Ramos (cell line): Measurements from ENCODE around the gene KIRREL3.

ENCODE experiments used
- in situ Hi-C: fragments of 300-500 bp; cut with MboI; formaldehyde crosslinking; loops from one replicate; pipeline ENCODE4 v1.14.3; 2022; ENCODE audit warnings: low sequenced_read_pairs; ENCODE audit not compliant: unreplicated experiment

Gene KIRREL3

DNA sequence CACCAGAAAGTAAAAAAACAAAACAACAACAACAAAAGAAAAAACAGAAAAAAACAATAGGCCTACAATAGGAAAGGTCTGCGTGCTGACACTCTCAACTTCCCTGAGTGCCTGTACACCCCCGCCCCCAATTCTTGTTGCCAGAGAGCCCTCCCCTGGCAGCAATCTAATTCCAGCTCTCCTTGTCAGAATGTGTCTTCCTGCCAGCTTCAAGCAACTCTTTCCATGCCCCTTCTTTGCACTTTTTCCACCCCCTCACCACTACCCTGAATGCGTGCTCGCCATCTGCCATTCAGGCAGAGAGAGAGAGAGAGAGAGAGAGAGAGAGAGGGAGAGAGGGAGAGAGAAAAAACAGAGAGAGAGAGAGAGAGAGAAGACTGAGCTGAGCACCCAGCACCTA is 245.0 kb downstream of the KIRREL3 start:
- in situ Hi-C loops, result no loop called here

DNA sequence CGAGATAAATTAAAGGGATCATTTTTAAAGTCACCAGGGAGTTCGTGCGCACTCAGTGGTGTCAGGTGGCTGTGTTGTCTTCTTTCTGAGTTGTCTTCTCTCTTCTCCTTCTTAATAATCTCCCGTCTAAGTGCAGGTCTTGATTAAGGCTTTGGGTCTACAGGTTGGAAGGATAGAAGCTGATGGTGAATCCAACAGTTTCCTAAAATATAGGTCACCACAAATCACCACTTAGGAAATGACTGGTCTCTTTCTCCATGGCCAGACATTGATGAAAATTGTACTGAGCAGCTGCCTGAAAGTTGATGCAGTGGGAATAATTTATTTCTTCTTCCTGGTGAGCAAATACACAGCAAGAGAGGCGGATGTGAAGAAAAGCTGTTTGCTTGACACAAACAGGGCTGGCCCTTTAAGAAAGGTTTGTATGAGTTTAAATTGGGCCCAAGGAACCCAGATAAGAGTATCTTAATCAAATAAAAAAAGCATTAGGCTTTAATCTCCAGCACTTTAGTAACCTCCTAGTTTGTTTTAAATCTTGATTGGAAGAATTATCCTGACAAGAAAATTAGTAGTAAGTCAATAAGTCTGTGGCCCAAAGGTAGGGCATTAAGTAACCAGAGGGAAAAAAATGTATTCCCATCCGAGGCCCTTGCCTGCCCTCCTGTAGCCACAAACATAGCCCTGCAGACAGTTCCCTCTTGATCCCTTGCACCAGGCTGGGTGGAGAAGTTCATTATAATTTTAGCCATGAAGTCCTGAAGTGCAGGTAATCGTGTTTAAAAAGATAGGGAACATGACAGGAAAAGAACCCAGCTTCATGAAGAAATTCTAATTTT is 245.8 kb downstream of the KIRREL3 start:
- in situ Hi-C loops, result no loop called here

DNA sequence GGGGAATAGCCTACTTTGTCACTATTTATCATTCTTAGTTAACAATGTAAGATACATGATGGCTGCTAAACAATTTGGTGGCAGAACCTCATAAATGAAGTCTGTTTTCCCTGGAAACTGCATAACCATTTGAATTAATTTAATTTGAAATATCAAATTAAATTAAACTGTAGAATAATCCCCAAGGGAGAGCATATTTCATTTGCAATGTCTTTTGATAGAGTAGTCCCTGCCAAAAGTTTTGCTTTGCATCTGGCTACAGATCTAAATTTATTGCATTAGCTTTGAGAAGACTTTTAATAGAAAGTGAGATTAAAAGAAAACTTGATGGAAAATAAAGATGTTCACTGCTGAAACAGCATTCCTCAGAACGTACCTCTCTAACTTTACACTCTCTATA is 246.6 kb downstream of the KIRREL3 start:
- in situ Hi-C loops, result no loop called here

DNA sequence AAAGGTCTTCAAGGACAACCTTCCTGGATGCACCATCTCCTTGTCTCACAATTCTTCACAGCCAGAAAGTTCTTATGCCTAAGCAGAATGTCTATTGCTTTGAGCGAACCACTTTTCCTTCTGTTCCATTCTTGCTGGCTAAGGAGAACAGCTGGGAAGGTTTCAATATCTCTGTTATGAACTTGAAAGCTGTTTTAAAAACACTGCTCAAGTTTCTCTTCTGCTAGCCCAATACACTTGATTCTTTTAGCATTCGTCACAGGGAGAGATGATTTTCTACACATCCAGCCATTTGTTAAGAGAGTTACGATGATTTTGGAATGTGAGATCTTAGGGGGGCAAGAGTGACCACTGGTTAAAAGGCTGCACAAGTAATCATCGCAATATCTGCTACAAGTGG is 249.3 kb downstream of the KIRREL3 start:
- in situ Hi-C loops, result no loop called here

DNA sequence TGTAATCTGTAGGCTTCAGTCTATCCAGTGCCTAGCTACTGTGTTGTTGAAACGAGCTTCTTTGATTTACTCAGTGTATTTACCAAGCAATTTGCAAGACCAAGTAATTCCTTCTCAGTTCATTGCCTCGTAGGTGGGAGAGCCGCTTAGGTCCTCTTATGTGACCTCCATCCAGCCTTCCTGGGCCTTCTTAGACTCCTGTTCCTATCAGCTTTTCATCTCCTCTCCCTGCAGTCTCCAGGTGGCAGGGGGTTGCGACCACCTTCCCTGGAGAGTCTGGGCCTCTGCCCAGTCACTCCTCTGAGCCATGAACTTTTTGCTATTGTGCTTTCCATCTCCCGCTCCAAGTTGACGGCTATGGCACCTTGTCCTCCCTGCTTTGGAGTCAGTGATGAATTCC is 251.8 kb downstream of the KIRREL3 start:
- in situ Hi-C loops, result no loop called here

DNA sequence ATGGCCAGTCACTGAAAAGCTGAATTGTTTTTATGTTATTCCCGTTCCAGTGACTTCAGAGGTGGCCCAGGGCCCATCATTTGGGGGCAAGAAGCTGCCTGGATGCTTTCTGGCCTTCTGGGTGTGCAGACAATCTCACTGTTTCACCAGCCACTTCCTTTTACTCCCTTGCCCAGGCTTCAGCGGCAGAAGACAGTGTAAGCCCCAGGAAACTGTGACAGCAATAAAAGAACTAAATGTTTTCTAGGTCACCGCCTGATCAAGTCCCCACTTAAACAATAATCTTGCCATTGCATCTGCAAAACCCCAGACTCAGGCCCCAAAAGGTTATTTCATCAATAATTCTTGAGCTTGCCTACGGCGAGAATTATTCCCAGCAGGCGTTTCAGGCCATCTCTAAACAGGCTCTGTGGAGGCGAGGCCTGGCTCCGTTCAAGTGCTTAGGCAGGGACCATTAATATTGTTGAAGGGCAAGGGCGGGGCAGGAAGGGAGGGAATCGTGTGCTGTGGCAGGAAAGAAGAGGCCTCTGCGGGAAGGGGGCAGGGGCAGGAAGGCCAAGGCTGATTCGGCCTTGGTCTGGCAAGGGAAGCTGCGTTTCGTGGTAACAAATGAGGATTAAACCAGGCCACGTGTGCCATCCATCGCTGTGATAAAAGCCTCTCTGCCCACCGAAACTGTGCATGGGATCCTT is 252.3 kb downstream of the KIRREL3 start:
- in situ Hi-C loops, result no loop called here

DNA sequence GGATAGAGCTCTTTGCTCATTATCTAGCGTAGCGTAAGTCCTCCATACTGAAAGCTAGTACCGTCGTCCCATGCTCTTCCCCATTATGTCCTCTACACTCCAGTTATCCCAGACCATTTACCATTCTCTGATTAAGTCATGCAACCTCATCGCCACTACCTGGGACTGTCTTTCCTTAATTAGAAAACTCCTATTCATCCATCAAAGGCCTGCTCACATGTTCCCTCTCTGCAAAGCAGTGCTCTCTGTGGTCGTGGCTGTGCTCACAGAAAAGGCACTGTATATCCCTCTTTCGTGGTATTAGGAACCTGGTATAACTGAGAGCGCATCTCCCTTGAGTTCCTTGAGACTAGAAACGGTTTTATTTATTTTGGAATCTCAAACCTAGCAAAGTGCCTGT is 253.3 kb downstream of the KIRREL3 start:
- in situ Hi-C loops, result no loop called here

DNA sequence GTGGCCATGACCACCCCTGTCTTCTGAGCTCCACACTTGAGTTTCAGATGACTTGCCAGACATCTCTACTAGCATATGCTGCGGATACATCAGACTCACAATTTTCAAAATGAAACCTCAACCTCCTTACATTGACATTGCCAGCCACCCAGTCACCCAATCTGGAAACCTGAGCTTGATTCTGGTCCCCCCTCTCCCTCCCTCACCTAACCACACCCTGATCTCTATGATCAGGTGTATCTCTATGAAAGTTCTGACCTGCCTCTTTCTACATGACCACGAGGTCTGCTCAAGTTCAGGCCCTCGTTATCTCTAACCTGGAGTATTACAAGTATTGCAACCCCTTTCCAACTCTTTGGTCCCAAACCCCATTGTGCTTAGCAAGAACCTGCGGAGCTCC is 254.1 kb downstream of the KIRREL3 start:
- in situ Hi-C loops, result no loop called here

DNA sequence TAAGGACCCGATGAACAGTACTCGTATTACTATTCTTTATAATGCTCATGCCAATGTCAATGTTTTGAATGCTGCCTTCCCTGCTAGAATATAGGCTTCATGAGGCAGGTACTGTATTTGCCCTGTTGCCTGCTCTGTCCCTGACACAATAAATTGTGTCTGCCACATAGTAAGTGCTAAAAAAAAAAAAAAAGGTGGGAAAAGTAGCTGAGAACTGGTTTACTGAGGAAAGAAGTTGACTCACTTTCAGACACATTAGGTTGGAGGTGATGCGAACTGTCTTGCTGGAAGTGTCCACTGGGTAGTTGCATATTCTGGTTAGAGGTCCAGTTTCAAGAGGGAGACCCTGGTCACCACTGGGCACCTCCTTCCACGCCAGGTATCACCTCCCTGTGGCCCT is 255.9 kb downstream of the KIRREL3 start:
- in situ Hi-C loops, result no loop called here

DNA sequence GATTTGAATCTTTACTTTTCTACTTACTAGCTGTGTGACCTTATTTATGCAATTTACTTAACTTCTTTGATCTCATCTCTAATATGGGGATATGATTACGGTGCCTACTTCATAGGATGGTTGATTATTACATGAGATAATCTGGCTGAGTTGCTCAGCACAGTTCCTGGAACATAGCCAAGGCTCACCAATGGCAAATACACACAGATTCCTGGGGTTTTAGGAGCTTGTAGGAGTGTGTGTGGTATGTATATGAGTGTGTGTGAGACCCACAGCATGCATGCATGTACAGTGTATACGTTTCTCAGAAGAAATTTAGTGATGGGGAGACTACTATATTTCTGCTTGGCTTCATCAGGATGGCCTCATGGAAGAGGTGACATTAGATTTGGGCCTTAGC is 256.9 kb downstream of the KIRREL3 start:
- in situ Hi-C loops, result no loop called here

DNA sequence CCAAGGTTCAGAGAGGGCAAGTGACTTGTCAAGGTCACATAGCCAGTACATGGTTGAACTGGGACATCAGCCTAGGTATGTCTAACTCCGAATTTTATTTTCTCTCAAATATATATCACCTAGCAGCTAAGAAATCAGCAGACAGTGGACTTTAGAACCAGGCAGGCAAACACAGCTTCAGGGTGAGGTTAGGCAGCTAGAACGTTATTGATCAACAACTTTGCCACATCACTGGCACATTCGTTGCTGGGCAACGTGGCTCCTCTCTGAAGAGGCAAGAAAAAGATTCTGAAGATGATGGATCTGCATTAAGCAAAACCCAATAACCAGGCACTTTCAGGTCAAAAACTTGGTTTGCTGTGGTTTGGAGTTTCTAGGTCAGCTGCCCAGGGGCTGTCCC is 258.0 kb downstream of the KIRREL3 start:
- in situ Hi-C loops, result no loop called here

DNA sequence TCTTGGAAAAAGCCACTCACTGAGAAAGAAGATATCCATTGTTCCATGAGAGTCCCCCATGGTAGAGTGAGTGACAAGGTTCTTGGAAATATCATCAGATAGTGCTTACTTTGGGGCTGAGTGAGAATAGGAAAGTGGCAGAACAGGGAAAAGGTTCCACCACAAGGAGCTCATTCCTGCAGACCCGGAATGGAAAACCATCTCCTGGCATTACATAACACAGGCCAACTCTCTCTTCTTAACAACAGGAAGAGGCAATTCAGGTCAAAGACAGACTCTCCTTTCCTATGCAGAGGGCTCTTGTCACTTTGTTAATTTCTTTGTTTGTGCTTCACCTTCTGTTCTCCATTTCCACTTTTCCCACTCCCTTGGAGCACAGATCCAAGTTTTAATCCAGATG is 259.7 kb downstream of the KIRREL3 start:
- in situ Hi-C loops, result no loop called here

DNA sequence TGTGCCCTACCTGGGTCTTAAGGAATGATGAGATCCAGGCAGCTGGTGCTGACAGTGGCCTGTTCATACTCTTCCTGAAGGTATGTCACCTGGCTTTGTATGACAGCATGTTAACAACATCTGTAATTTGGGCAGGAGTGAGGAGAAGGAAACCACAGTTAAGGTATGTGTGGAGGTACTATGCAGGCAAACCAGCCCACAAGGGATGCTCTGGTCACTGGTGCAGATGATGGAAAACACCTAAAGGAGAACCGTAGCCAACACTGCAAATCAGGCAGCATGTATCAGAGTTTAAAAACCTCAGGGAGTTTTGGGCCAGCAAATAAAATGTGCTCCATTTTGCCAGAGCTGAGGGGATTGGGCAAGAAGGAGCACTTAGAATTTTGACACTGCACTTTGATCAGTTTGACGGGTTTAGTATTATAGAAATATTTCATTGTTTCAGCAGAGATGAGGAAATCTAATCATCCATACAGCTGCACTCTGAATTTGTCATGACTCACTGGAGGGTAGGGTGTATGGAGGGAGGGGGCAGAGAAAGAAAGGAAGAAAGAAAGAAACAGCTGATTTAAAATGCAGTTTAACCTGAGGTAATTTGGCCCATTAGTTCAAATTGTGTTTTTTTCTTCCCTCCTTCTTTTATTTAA is 260.9 kb downstream of the KIRREL3 start:
- in situ Hi-C loops, result no loop called here

DNA sequence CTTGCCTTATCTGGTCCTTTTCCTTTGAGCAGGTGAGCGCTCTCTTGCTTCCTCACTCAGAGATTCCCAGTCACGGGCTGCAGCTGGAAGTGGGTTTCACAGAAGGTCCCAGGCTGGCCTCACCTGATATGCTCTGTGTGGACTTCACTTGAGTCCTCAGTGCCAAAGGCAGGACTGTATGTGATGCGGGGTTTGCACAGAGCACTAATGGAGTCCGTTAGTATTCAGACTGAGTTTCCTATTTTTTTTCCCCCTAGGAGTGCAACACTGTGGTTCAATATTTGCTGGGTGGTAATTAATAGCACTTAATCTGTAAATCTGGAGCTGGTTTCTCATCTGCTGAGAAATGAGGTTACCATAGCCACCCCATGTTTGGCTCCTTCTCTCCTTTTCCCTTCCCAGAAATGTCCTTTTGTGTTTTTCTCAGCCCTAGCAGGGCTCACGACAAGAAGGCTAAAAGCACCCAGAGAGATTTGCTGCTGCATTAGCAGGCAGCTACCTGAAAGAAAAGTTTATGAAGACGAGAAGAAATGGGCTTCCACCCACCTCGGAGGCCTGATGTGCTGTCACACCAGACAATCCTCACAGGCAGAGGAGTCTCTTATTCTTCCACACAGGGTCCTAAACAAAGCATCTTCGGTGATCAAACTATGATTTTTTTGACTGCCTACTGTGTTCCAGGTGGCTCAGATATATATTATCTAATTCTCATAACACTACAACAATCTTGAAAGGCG is 262.1 kb downstream of the KIRREL3 start:
- in situ Hi-C loops, result no loop called here

DNA sequence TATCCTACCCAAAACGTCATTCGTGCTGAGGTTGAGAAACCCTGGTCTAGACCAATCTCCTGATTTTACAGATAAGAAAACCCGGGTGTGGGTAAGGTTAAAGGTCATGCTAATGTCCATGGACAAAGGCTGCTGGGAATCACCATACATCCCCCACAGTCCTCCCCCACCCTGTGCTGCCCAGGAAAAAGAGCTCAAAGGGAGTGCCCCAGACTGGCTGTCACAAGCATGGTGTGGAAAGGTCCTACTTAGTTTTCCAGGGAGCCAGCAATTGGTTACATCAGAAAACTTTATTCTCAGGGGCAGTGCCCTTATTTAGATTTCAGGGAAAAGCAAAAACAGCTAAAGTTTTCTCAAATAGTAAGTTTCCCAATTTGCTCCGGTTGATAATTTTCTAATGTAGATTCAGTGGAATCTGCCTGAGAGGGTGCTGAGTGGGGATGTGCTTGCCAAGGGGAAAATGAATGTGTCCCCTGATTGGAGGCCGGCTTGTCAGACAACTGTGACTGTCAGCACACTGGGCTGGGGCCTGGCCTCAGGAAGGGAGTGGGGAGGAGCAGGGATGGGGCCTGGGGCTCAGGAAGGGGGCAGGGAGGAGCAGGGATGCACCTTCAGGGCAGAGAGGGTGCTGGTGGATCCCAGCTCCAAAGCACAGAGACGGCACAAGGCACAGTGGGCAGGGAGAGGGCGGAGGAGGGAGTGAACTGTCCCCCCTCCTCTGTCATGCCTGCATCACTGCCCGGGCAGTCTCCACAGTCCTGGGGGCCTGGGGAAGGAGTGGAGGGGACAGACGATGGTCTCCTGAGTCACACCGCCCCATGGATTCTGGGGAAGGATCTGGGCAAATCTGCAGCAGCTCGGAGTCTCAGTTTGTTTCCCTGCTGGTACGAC is 263.6 kb downstream of the KIRREL3 start:
- in situ Hi-C loops, result no loop called here

DNA sequence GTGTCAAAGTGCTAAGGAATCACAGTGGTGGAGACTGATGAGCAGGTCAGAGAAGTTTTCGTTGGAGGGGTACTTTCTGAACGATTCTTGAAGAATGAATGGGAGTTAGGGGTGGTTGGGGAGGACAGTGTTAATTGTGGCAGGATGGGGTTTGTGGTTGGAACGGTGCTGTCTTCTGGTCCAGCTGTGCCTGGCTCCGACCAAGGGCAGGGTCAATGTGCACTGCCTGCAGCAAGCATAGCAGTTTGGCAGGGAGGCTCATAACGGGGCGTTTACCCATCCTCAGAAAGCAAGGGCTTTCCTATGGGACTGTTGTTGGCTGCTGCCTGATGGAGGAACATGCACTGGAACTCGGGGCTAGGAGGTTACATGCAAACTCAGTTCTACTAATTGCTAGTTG is 265.8 kb downstream of the KIRREL3 start:
- in situ Hi-C loops, result no loop called here

DNA sequence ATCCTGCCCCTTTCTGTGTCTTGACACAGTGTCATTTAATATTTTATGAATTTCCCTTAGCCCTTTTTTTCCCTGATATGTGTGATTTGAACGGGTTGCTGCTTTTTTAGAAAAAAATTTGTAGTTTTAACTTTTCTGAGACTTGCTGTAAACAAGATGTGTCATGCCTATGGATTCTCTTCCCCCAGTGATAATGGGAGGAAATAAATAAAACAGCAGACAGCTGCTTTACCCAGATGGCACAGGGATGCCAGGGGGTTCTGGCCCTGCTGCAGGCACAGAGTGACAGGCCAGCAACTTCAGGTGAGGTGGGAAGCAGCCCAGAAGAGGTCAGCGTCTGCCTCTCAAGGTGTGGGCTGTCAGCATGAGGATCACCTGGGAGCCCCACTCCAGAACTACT is 266.9 kb downstream of the KIRREL3 start:
- in situ Hi-C loops, result no loop called here

DNA sequence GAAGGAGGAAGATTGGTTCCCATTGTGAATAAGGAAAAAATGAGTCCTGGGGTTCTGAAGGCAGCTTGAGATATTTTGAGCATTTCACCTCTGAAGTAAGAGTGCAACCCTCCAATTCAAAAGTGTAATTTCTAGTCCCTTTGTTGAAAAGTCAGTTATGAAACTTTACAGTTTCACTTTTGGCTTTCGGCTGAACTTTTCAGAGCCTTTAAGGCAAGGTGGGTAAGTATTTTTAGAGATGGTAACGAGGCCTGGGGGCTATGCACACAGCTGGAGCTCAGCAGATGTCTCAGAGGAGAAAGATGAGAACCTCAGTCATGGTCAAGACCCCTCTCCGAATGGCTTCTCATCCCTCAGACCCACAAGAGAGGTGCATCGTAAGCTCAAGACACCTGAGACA is 267.6 kb downstream of the KIRREL3 start:
- in situ Hi-C loops, result no loop called here

DNA sequence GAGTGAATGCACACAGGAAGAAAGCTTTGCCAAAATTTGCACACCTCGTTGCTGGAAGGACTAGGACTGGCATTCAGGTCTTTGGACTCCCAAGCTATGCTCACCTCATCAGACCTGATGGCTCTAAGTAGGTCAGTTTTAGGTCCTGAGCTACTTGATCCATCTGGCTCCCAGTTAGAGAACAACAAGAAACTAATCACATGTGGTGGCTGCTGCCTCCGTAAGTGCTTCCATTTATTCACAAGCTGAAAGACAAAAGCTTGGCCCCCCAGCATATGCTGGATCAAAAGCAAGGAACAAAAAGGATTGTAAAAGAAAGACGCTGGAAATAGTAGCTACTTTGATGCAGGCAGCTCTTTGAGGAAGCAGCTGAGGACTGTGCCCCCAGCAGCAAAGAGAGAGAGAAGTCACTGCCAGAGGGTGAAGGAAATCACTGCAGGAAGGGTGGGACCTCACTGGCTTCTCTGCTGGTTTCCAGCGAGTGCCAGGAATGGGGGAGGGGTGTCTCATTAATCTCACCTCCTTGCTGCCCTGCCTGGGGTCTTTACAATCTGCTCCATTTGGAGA is 268.9 kb downstream of the KIRREL3 start:
- in situ Hi-C loops, result no loop called here
